Mammary epithelial cell (primary cell): Measurements from ENCODE around the gene FNDC8.

Experiments used
- CTCF ChIP-seq, 2 donors: IDR thresholded peaks in 1 of 2; conservative IDR thresholded peaks in 1 of 2; 2 replicates each; pipeline ENCODE4 v1.5.1; 2011 to 2012; ENCODE audit warnings: inconsistent platforms in 2 of 2, low read length in 2 of 2, mild to moderate bottlenecking in 2 of 2, control low read depth in 1 of 2, low read depth in 1 of 2; ENCODE audit not compliant: insufficient read depth in 1 of 2; ENCODE audit errors: extremely low read depth in 1 of 2
- EZH2 ChIP-seq: IDR thresholded peaks from 2 replicates; pipeline ENCODE4 v1.6.1; 2012; ENCODE audit warnings: low read length, inconsistent platforms, borderline replicate concordance

- TF ChIP-seq CTCF (conservative IDR thresholded peaks at IDR 0.05 in 1 of 2, IDR thresholded peaks at IDR 0.05 in 1 of 2; ENCODE audit: extremely low read depth in 1 of 2, insufficient read depth in 1 of 2, low read depth in 1 of 2, low read length in 2 of 2) (no peak), EZH2 (no peak)
These were observed 6.5 kb downstream of the FNDC8 start for GRCh38 chr17:35127751-35128514.
